HTERT RPE-1 (cell line): ENCODE data around the gene NWD2.

Source experiments
- in situ Hi-C: fragments of 300-500 bp; cut with MboI; formaldehyde crosslinking; loops from 4 replicates; pipeline ENCODE4 v1.14.3; 2020; ENCODE audit warnings: low sequenced_read_pairs

NWD2 gene

GRCh38 chr4:37299468-37299867 is 54.9 kb downstream of the NWD2 start:
- in situ Hi-C loops, result no loop called here

- in situ Hi-C loops, result no loop called here
Observed at GRCh38 chr4:37304612-37305011, 60.1 kb downstream of the NWD2 start.

- in situ Hi-C loops, result no loop called here
Observed at GRCh38 chr4:37305984-37306383, 61.4 kb downstream of the NWD2 start.

- in situ Hi-C loops, result no loop called here
Observed at GRCh38 chr4:37317104-37317643, 72.6 kb downstream of the NWD2 start.

GRCh38 chr4:37320513-37321235 is 76.1 kb downstream of the NWD2 start:
- in situ Hi-C loops, result no loop called here

DNA sequence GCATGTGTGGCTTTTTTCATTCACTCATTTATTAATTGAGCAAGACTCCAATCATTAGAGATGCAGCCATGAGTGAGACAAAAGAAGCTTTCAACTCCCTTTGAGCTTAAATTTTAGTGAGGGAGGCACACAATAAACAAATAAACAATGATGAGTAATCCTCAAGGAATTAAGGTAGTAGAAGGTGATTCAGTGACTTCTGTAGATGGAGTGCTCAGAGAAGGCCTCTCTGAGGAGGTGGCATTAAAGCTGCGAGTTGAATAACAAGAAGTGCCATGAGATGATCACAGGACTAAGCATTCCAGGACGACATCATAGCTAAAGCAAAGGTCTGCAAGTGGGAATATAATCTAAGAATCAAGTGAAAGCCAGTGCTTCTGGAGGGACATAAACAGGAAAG is 77.6 kb downstream of the NWD2 start:
- in situ Hi-C loops, result no loop called here

DNA sequence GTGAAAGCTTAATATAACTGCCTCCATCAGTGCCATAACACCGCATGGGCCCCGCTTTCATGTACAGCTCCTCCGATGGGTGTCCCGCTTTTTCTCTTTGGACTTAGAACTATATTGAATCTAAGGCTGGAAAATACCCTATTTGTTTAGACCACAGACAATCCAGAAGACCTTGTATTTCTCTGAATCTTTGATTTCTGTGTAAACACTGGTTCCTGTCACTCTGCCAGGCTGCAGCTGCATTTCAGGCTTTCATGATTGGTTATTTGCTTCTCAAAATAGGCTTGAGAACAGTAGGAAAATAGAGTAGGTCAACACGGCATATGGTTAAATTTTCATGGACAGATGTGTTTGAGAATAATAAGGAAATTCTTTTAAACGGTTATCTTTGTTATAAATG is 80.0 kb downstream of the NWD2 start:
- in situ Hi-C loops, result no loop called here

- in situ Hi-C loops, result no loop called here
Observed at GRCh38 chr4:37326852-37327251, 82.3 kb downstream of the NWD2 start.

DNA sequence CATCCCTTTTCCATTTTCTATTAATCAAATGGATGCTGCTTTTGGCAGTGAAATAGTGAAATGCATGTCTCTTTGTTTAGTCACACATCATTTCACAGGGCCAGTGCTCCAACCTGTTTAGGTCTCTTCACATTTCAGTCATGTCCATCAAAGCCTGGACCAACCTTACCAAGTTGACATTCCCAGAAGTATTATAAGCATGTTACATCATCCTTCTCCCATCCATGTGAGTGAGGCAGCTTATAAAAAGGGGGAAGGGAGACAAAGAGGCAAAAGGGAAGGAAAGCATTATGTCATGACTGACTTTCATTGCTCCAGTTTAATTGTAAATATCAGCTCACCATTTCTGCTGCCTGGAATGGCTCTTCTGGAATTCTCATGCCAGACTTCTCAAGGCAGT is 94.4 kb downstream of the NWD2 start:
- in situ Hi-C loops, result no loop called here

GRCh38 chr4:37358748-37359147 is 114.2 kb downstream of the NWD2 start:
- in situ Hi-C loops, result no loop called here

- in situ Hi-C loops, result no loop called here
Observed at GRCh38 chr4:37359261-37359660, 114.7 kb downstream of the NWD2 start.

GRCh38 chr4:37365888-37366287 is 121.3 kb downstream of the NWD2 start:
- in situ Hi-C loops, result no loop called here

DNA sequence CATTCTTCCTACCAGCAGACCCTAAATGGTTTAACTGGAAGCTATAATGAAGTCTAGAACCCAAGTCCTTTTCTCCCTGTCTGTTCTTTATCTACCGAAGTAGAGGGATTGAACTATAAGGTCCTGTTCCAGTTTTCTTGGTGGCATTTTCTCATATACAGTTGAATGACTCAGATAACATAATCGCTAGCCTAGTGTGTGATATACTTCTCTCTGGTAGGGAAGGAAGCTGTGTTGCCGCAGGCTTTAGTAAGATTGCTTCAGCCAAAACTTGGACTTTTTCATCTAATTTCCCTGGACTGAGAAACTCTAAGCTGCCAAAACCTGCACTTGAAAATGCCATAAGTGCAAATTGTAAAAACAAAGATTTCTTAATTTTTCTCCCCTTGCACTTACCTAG is 123.4 kb downstream of the NWD2 start:
- in situ Hi-C loops, result no loop called here

DNA sequence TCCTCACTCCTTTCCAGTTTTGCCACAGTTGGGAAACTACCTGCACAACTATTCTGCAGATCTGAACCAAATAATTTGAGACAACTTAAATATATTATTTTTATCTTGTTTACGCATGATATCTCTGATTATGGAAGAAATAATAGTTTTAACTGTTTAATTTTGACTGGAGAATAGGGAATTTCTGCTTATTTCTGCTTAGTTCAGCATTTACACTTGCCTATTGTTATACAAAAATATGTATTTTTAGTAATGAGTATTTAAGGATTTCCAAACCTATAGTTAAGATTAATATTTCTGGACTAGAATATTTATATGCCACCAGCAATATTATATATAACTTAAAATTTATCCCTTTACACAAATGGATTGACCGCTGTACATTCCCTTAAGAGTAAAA is 125.5 kb downstream of the NWD2 start:
- in situ Hi-C loops, result no loop called here

GRCh38 chr4:37381040-37381668 is 136.6 kb downstream of the NWD2 start:
- in situ Hi-C loops, result no loop called here

DNA sequence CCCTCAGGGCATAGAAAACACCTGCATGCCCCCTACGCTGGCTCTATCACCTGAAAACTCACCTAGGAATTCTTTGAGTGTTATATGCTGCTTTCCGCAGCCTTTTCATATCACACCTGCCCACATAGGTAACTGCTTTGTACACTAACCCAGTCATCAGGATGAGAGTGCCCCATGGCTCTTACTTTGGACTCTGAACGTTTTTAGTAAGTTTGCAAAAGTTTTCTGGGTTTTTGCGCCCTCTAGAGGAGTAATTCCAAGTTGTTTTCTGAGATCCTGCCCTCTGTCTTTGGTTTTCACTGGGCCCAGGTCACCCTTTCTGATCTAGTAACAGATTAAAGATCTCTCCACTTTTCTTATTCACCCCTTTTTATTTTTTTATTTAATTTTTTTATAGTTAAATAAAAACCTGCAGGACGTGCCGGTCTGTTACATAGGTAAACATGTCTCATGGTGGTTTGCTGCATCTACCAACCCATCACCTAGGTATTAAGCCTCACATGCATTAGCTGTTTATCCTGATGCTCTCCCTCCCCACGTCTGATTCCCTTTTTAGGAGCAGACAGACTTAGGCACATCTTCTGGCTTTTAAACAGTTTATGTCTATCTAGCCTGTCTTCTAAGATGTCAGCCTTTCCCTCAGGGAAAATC is 139.2 kb downstream of the NWD2 start:
- in situ Hi-C loops, result no loop called here

- in situ Hi-C loops, result no loop called here
Observed at GRCh38 chr4:37385424-37385823, 140.9 kb downstream of the NWD2 start.

DNA sequence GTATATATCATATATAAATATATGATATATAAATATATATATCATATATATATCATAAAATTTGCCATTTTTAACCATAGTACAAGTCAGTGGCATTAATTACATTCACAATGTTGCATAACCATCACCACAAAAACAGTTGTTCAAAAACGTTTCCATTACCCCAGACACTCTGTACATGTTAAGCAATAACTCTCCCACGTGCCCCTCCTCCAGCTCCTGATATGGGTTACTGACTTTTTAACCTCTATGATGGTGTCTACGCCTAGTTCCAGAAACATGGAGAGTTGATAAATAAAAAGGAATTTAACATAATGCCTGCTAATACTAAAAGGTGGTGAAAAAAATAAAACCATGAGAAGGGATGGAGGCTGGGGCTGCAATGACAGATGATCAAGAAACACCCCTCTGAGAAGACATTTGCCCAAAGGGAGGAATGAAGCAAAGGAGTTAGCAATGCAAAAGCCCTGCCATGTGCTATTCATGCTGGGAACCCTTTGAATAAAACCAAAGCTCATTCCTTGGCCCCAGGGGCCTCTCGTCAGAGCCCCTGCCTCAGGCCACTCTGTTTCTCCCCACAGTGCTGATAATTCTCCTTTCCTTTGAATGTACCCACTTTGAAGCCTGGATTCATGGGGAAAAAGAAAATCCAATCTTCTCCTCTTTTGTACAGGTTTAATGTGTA is 144.3 kb downstream of the NWD2 start:
- in situ Hi-C loops, result no loop called here

DNA sequence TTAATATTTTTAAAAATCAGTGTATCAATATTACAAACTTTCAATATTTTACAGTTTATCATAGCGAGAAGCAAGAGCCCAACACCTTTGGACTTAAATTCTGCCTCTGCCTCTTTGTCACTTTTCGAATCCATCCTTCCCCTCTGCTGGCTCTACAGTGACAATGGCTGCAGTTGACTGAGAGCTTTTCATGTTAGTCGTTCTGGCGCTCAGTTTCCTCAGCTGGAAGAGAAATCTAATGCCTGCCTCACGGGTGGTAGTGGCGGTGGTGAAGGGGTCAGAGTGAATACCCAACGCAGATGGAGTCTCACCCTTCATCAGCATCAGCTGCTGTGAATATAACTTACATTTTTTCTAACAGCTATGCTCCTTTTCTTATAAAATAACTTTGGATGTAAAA is 144.8 kb downstream of the NWD2 start:
- in situ Hi-C loops, result no loop called here

DNA sequence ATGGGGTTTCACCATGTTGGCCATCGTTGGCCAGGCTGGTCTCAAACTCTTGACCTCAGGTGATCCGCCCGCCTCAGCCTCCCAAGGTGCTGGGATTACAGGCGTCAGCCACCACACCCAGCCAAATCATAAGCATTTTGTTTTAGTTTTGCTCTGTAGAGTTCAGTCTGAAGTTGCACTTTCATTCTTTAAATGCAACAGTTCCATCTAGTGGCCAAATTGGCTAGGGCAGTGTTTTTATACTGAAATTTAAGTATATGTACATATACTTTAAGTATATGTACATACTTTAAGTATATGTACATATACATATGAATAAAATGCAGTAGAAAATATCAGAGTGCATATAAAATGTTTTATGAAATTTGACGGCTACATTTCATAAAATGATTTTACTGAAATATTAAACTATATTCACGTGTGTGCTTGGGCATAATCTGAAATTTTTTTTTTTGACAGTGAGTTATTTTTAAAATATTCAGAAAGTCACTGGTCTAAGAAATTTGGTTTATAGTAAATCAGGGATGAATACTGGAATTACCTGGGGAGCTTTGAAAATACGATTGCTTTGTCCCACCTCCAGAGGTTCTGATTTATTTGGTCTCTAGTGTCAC is 145.5 kb downstream of the NWD2 start:
- in situ Hi-C loops, result no loop called here
